GM19193 (cell line): ENCODE results near the gene ASIC2.

Experiments used
- POLR2A ChIP-seq: IDR thresholded peaks from 4 replicates; pipeline ENCODE4 v1.6.1; 2011; ENCODE audit not compliant: insufficient read depth, insufficient read length; ENCODE audit errors: extremely low read depth

ASIC2 gene

GRCh38 chr17:33269337-33270060 is 23.6 kb downstream of the ASIC2 start:
- TF ChIP-seq POLR2A = no peak

- no peak for TF ChIP-seq POLR2A
These were observed 25.1 kb downstream of the ASIC2 start for GRCh38 chr17:33267851-33268548.

- no peak for TF ChIP-seq POLR2A
These were observed 25.8 kb downstream of the ASIC2 start for GRCh38 chr17:33267271-33267790.

- no peak for TF ChIP-seq POLR2A
These were observed 26.5 kb downstream of the ASIC2 start for GRCh38 chr17:33266611-33267010.

GRCh38 chr17:33266116-33266515 is 27.0 kb downstream of the ASIC2 start:
- TF ChIP-seq POLR2A = no peak

GRCh38 chr17:33263396-33263795 is 29.7 kb downstream of the ASIC2 start:
- no peak for TF ChIP-seq POLR2A

- no peak for TF ChIP-seq POLR2A
These were observed 30.6 kb downstream of the ASIC2 start for GRCh38 chr17:33262266-33263123.

- no peak for TF ChIP-seq POLR2A
These were observed 31.3 kb downstream of the ASIC2 start for GRCh38 chr17:33261820-33262219.

GRCh38 chr17:33260638-33261037 is 32.5 kb downstream of the ASIC2 start:
- no peak for TF ChIP-seq POLR2A

- TF ChIP-seq POLR2A = no peak
These were observed 34.8 kb downstream of the ASIC2 start for GRCh38 chr17:33258296-33258695.

- no peak for TF ChIP-seq POLR2A
These were observed 47.9 kb downstream of the ASIC2 start for GRCh38 chr17:33245183-33245582.

GRCh38 chr17:33243732-33244131 is 49.4 kb downstream of the ASIC2 start:
- no peak for TF ChIP-seq POLR2A

- TF ChIP-seq POLR2A = no peak
These were observed 50.5 kb downstream of the ASIC2 start for GRCh38 chr17:33242375-33243124.

- TF ChIP-seq POLR2A = no peak
These were observed 51.7 kb downstream of the ASIC2 start for GRCh38 chr17:33241390-33241789.
